NCI-H1694 treated with DMSO at 0.1 percent for 48 hours (cell line): ENCODE data around the gene THBS2.
"Not testable (repeated sequence)": the region's sequence is repeated elsewhere in the genome, so short reads cannot be mapped to it uniquely, and the experiment has no call there.

Source experiments
- DNase-seq: peaks from one replicate; lab custom pipeline; 2025; lab: John Stamatoyannopoulos, UW

Gene THBS2

GRCh38 chr6:169210611-169211010, 43.0 kb downstream of the THBS2 start:
- no peak for DNase-seq

- DNase-seq, result no peak
These were observed 45.6 kb downstream of the THBS2 start for GRCh38 chr6:169208011-169208410.

GRCh38 chr6:169207482-169207881, 46.2 kb downstream of the THBS2 start:
- no peak for DNase-seq

GRCh38 chr6:169205176-169206160, 48.2 kb downstream of the THBS2 start:
- DNase-seq, result no peak

GRCh38 chr6:169204167-169204566, 49.5 kb downstream of the THBS2 start:
- DNase-seq, result no peak

- no peak for DNase-seq
These were observed 51.7 kb downstream of the THBS2 start for GRCh38 chr6:169201985-169202384.

GRCh38 chr6:169200893-169201514, 52.6 kb downstream of the THBS2 start:
- no peak for DNase-seq

GRCh38 chr6:169199625-169200335, 53.9 kb downstream of the THBS2 start:
- DNase-seq, result no peak

- no peak for DNase-seq
These were observed 54.8 kb downstream of the THBS2 start for GRCh38 chr6:169198885-169199284.

GRCh38 chr6:169197929-169198328, 55.7 kb downstream of the THBS2 start:
- DNase-seq, result not testable (repeated sequence)

- not testable (repeated sequence) for DNase-seq
These were observed 57.4 kb downstream of the THBS2 start for GRCh38 chr6:169196279-169196678.

GRCh38 chr6:169194737-169195136, 58.9 kb downstream of the THBS2 start:
- no peak for DNase-seq

GRCh38 chr6:169190970-169191369, 62.7 kb downstream of the THBS2 start:
- no peak for DNase-seq

GRCh38 chr6:169190144-169190584, 63.5 kb downstream of the THBS2 start:
- DNase-seq, result no peak

- DNase-seq, result no peak
These were observed 64.0 kb downstream of the THBS2 start for GRCh38 chr6:169189686-169190085.

GRCh38 chr6:169189182-169189581, 64.5 kb downstream of the THBS2 start:
- no peak for DNase-seq

GRCh38 chr6:169188475-169188874, 65.2 kb downstream of the THBS2 start:
- DNase-seq, result no peak

- DNase-seq, result no peak
These were observed 65.6 kb downstream of the THBS2 start for GRCh38 chr6:169188051-169188470.

- DNase-seq, result no peak
These were observed 67.0 kb downstream of the THBS2 start for GRCh38 chr6:169186496-169187169.

GRCh38 chr6:169185692-169186485, 67.8 kb downstream of the THBS2 start:
- no peak for DNase-seq

- no peak for DNase-seq
These were observed 68.6 kb downstream of the THBS2 start for GRCh38 chr6:169185011-169185521.
